ENCODE results near the gene SLC6A5. TPM values are rescaled to one million over a fixed set of nuclear protein-coding genes. Genes with fewer than 3 reads are reported as not detected.

SLC6A5 gene
- total and polyA plus RNA-seq, 9 of the 15 experiments (the other 6 are each of a cell fraction or from before 2014, with no cell fraction given) = 0.08 TPM; not detected in 8

- TF ChIP-seq PKNOX1 (IDR thresholded peaks at IDR 0.05) (0 out of 2 replicates have a peak, but pooled peaks have one; percentile 24), POLR2G (IDR thresholded peaks at IDR 0.05; ENCODE audit: low read depth, low read length) (no peak), SMAD4 (CRISPR knock-in tag; conservative IDR thresholded peaks at IDR 0.05) (peak; percentile 40; the same call in 1 of the 2 replicates), RUNX1 (IDR thresholded peaks at IDR 0.05; ENCODE audit: low read depth) (no peak), ARID3B (CRISPR knock-in tag; IDR thresholded peaks at IDR 0.05; ENCODE audit: borderline replicate concordance) (no peak), GMEB1 (CRISPR knock-in tag; IDR thresholded peaks at IDR 0.05) (no peak), ELF2 (CRISPR knock-in tag; IDR thresholded peaks at IDR 0.05) (no peak), L3MBTL2 (IDR thresholded peaks at IDR 0.05) (peak; percentile 28; the same call in 1 of the 2 replicates), HMG20B (CRISPR knock-in tag; IDR thresholded peaks at IDR 0.05) (no peak), FOXA3 (CRISPR knock-in tag; conservative IDR thresholded peaks at IDR 0.05 in 1 of 2, IDR thresholded peaks at IDR 0.05 in 1 of 2) (no peak), RREB1 (CRISPR knock-in tag; IDR thresholded peaks at IDR 0.05) (no peak), FOXJ3 (CRISPR knock-in tag; IDR thresholded peaks at IDR 0.05) (no peak), CBFA2T2 (conservative IDR thresholded peaks at IDR 0.05) (peak; percentile 34), RAD21 (CRISPR knock-in tag; conservative IDR thresholded peaks at IDR 0.05 in 1 of 2, IDR thresholded peaks at IDR 0.05 in 1 of 2) (no peak), CTBP1 (IDR thresholded peaks at IDR 0.05; ENCODE audit: borderline replicate concordance) (peak; percentile 42; the same call in 1 of the 2 replicates), TAL1 (IDR thresholded peaks at IDR 0.05) (peak; percentile 56), FOXK2 (conservative IDR thresholded peaks at IDR 0.05 in 1 of 2, IDR thresholded peaks at IDR 0.05 in 1 of 2; ENCODE audit: low read depth in 2 of 2) (peak in 1 of 2 experiments; percentile 47; a peak in 1 of 4 replicates)
Observed at GRCh38 chr11:20596205-20597153, 2.9 kb upstream of the SLC6A5 start (continued).

All from K562 (cell line).